A549 (cell line): Measurements from ENCODE around the gene SYNPR. TPM values are rescaled to one million over a fixed set of nuclear protein-coding genes. Genes with fewer than 3 reads are reported as not detected.

Experiments
- ATAC-seq, 2 experiments: fragments of 200-7000 bp in 1 of 2; fragments of >200 bp in 1 of 2; cut with Nextera tagmentation in 1 of 2; cut with Tn5 transposase in 1 of 2; 3 replicates each; pipeline versions ENCODE4 v1.8.0 to v1.9.1; 2018 to 2020; ENCODE audit warnings: mild to moderate bottlenecking in 1 of 2, moderate library complexity in 1 of 2
- CTCF ChIA-PET: fragments of 300-600 bp; sonication (Branson Sonifier 250); formaldehyde crosslinking; extraction: SDS; loops from one replicate; lab custom pipeline; 2021; ENCODE audit warnings: antibody characterized with exemption, inconsistent platforms; lab: Yijun Ruan, JAX
- POLR2A ChIA-PET: fragments of 350-600 bp; formaldehyde crosslinking; extraction: SDS; loops from one replicate; lab custom pipeline; 2021; ENCODE audit warnings: antibody characterized with exemption, inconsistent platforms; lab: Yijun Ruan, JAX
- DNase-seq, 2 experiments: peaks; one replicate each; pipeline versions ENCODE4 v3.0.0 to v3.0.0-alpha.2; 2011 to 2016; ENCODE audit warnings: low read depth in 1 of 2, low spot score in 1 of 2
- FAIRE-seq: peaks from 2 replicates; lab custom pipeline; 2011; peaks lifted over from hg19 to GRCh38; lab: Jason Lieb, UNC
- H3K27ac ChIP-seq, 2 experiments: fragments of >200 bp; sonication (Bioruptor Twin); formaldehyde crosslinking; 3 replicates each; pipeline ENCODE4 v1.5.1; 2016 to 2017
- H3K4me1 ChIP-seq: fragments of >200 bp; sonication (Bioruptor Twin); formaldehyde crosslinking; 3 replicates; pipeline ENCODE4 v1.6.1; 2016
- H3K4me2 ChIP-seq: fragments of >200 bp; sonication (Bioruptor Twin); formaldehyde crosslinking; 3 replicates; pipeline ENCODE4 v1.6.1; 2016
- H3K4me3 ChIP-seq: fragments of >200 bp; sonication (Bioruptor Twin); formaldehyde crosslinking; 3 replicates; pipeline ENCODE4 v1.5.1; 2016
- H3K9me3 ChIP-seq: fragments of >200 bp; sonication (Bioruptor Twin); formaldehyde crosslinking; 3 replicates; pipeline ENCODE4 v1.6.1; 2016
- BHLHE40 ChIP-seq: IDR thresholded peaks from 2 replicates; pipeline ENCODE4 v1.6.1; 2012; ENCODE audit warnings: low read depth, low read length, inconsistent platforms
- CBX2 ChIP-seq: fragments of 200-600 bp; sonication (generic); IDR thresholded peaks from 2 replicates; pipeline ENCODE4 v1.6.1; 2016; ENCODE audit warnings: low read depth, mild to moderate bottlenecking, borderline replicate concordance
- CHD2 ChIP-seq: fragments of 150-350 bp; IDR thresholded peaks from 2 replicates; pipeline ENCODE4 v1.6.1; 2014; ENCODE audit warnings: low read length; ENCODE audit not compliant: partially characterized antibody
- CHD4 ChIP-seq: fragments of 200-600 bp; sonication (generic); IDR thresholded peaks from 2 replicates; pipeline ENCODE4 v1.6.1; 2016; ENCODE audit warnings: antibody characterized with exemption, mild to moderate bottlenecking, borderline replicate concordance
- ESRRA ChIP-seq: fragments of 150-350 bp; IDR thresholded peaks from 2 replicates; pipeline ENCODE4 v1.6.1; 2014; ENCODE audit warnings: mild to moderate bottlenecking, low read length, borderline replicate concordance
- FOSL2 ChIP-seq, 2 experiments: fragments of 450-650 bp in 1 of 2; fragments of >200 bp in 1 of 2; sonication (Bioruptor Twin) in 1 of 2; formaldehyde crosslinking; IDR thresholded peaks; 2 replicates each; pipeline versions ENCODE4 v1.5.0 to v1.6.1; 2016 to 2020; ENCODE audit warnings: mild to moderate bottlenecking in 1 of 2, moderate library complexity in 1 of 2
- FOXS1 ChIP-seq: fragments of 250-450 bp; sonication (Bioruptor Pico); IDR thresholded peaks from 2 replicates; pipeline ENCODE4 v1.5.0; 2020; ENCODE audit warnings: mild to moderate bottlenecking, moderate library complexity
- HOXA7 ChIP-seq: fragments of 250-450 bp; sonication (Bioruptor Pico); IDR thresholded peaks from 2 replicates; pipeline ENCODE4 v1.5.0; 2020; ENCODE audit warnings: mild to moderate bottlenecking, moderate library complexity
- HOXB5 ChIP-seq: fragments of 250-450 bp; sonication (Bioruptor Pico); IDR thresholded peaks from 2 replicates; pipeline ENCODE4 v1.5.0; 2020; ENCODE audit warnings: mild to moderate bottlenecking, moderate library complexity
- JUNB ChIP-seq: fragments of >200 bp; sonication (Bioruptor Twin); formaldehyde crosslinking; IDR thresholded peaks from 2 replicates; pipeline ENCODE4 v1.6.1; 2016
- KDM1A ChIP-seq: fragments of 200-600 bp; sonication (generic); IDR thresholded peaks from 2 replicates; pipeline ENCODE4 v1.6.1; 2016; ENCODE audit warnings: low read depth, mild to moderate bottlenecking
- KDM5A ChIP-seq: fragments of 200-600 bp; sonication (generic); IDR thresholded peaks from 2 replicates; pipeline ENCODE4 v1.6.1; 2016; ENCODE audit warnings: antibody characterized with exemption, mild to moderate bottlenecking
- MAFK ChIP-seq: fragments of 450-650 bp; IDR thresholded peaks from 2 replicates; pipeline ENCODE4 v1.6.1; 2014; ENCODE audit not compliant: partially characterized antibody
- POLR2A ChIP-seq: IDR thresholded peaks from 2 replicates; pipeline ENCODE4 v1.6.1; 2012; ENCODE audit warnings: mild to moderate bottlenecking, low read length
- RAD21 ChIP-seq, 2 experiments: fragments of >200 bp in 1 of 2; sonication (Bioruptor Twin) in 1 of 2; formaldehyde crosslinking in 1 of 2; IDR thresholded peaks in 1 of 2; conservative IDR thresholded peaks in 1 of 2; 2 replicates in 1 of 2; 3 replicates in 1 of 2; pipeline ENCODE4 v1.6.1; 2012 to 2018; ENCODE audit warnings: inconsistent platforms in 1 of 2
- RNF2 ChIP-seq: fragments of 200-600 bp; sonication (generic); IDR thresholded peaks from 2 replicates; pipeline ENCODE4 v1.6.1; 2016; ENCODE audit warnings: low read depth, mild to moderate bottlenecking, antibody characterized with exemption, moderate library complexity, borderline replicate concordance
- SREBF2 ChIP-seq: fragments of 450-650 bp; IDR thresholded peaks from 2 replicates; pipeline ENCODE4 v1.6.1; 2014; ENCODE audit warnings: mild to moderate bottlenecking, moderate library complexity
- ZFP36 ChIP-seq: fragments of 450-650 bp; IDR thresholded peaks from 2 replicates; pipeline ENCODE4 v1.6.1; 2014; ENCODE audit warnings: borderline replicate concordance; ENCODE audit not compliant: partially characterized antibody
- ZNF302 ChIP-seq: fragments of 250-450 bp; sonication (Bioruptor Pico); IDR thresholded peaks from 2 replicates; pipeline ENCODE4 v1.9.0; 2021; ENCODE audit warnings: inconsistent platforms, mild to moderate bottlenecking, moderate library complexity
- ZSCAN20 ChIP-seq: fragments of 250-450 bp; sonication (Bioruptor Pico); IDR thresholded peaks from 2 replicates; pipeline ENCODE4 v1.8.0; 2022; ENCODE audit warnings: mild to moderate bottlenecking, moderate library complexity
- WGBS: methylation state at CpG from one replicate; pipeline ENCODE4 v1.1.6; 2017; ENCODE audit errors: missing lambda C conversion rate; 5-methylcytosine and 5-hydroxymethylcytosine counted together
- polyA plus RNA-seq, 4 experiments: library from polyadenylated mRNA; depleted of rRNA in 3 of 4; stranded (reverse); fragments of >200 nt; fragmentation: RNase III in 1 of 4; extraction: RNeasy Plus Mini Kit Qiagen cat#74134 plus additional on column Dnase treatment in 1 of 4; gene quantifications; 2 replicates in 3 of 4; 3 replicates in 1 of 4; pipeline ENCODE4 v1.2.3, GENCODE V29; 2011 to 2017
- TF ChIP-seq, protein P1 (sequence below): fragments of 450-650 bp; IDR thresholded peaks from 2 replicates; pipeline ENCODE4 v1.6.1; 2014; ENCODE audit warnings: antibody characterized with exemption
- TF ChIP-seq, protein P2 (sequence below): fragments of 250-450 bp; sonication (Bioruptor Pico); IDR thresholded peaks from 2 replicates; pipeline ENCODE4 v1.5.0; 2021; ENCODE audit warnings: mild to moderate bottlenecking, moderate library complexity, borderline replicate concordance
- TF ChIP-seq, protein P3 (sequence below): IDR thresholded peaks from 2 replicates; pipeline ENCODE4 v1.6.1; 2012; ENCODE audit warnings: low read depth, borderline replicate concordance

The SYNPR gene
- polyA plus RNA-seq, 2 of the 4 experiments (the other 2 are of a cell fraction), result not detected

DNA sequence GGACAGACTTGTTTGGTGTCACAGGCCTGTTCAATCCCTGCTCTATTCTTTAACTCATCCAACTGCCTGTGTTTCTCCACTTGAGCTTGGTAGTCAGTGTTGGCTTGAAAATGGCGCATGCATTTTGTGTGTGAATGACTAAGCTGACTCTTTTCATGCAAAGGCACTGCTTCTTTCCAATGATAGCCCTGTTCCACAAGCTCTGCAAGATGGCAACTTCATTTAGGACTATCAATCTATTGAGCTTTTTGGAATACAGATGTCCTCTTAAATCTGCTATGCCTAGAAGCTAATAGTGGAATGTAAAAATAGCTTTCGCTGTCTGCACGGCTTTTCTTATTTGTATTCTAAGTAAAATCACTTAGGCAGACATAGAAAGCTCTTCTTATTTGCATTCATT is 33.6 kb upstream of the SYNPR start:
- Histone ChIP-seq H3K9me3 (no peaks in the 10 kb centered on the region), H3K4me1 (no peaks in the 10 kb centered on the region), H3K4me3 (no peak overlapping the region), H3K27ac (no peak overlapping the region), H3K4me2 (no peak overlapping the region)
- no peak for ATAC-seq
- 55% methylated on average over 3 of the region's 3 CpGs for WGBS
- no peak for TF ChIP-seq SREBF2
- TF ChIP-seq POLR2A, result no peak
- TF ChIP-seq ZFP36, result no peak
- TF ChIP-seq, protein P1, sequence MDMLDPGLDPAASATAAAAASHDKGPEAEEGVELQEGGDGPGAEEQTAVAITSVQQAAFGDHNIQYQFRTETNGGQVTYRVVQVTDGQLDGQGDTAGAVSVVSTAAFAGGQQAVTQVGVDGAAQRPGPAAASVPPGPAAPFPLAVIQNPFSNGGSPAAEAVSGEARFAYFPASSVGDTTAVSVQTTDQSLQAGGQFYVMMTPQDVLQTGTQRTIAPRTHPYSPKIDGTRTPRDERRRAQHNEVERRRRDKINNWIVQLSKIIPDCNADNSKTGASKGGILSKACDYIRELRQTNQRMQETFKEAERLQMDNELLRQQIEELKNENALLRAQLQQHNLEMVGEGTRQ, result no peak
- no peak for TF ChIP-seq FOXS1 (CRISPR knock-in tag)
- no peak for TF ChIP-seq KDM5A
- TF ChIP-seq CHD4, result no peak
- TF ChIP-seq, protein P2, sequence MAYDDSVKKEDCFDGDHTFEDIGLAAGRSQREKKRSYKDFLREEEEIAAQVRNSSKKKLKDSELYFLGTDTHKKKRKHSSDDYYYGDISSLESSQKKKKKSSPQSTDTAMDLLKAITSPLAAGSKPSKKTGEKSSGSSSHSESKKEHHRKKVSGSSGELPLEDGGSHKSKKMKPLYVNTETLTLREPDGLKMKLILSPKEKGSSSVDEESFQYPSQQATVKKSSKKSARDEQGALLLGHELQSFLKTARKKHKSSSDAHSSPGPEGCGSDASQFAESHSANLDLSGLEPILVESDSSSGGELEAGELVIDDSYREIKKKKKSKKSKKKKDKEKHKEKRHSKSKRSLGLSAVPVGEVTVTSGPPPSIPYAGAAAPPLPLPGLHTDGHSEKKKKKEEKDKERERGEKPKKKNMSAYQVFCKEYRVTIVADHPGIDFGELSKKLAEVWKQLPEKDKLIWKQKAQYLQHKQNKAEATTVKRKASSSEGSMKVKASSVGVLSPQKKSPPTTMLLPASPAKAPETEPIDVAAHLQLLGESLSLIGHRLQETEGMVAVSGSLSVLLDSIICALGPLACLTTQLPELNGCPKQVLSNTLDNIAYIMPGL, result no peak
- no peak for TF ChIP-seq BHLHE40
- TF ChIP-seq HOXB5 (CRISPR knock-in tag), result no peak
- TF ChIP-seq HOXA7 (CRISPR knock-in tag), result no peak
- TF ChIP-seq ESRRA, result no peak
- no peak for DNase-seq
- FAIRE-seq, result no peak
- ChIA-PET POLR2A (no interaction called here), CTCF (interaction anchor here (1.3 kb wide), 1 partner anchor 26 kb away, joined by 3 read pairs; no protein-coding TSS in a partner anchor)

DNA sequence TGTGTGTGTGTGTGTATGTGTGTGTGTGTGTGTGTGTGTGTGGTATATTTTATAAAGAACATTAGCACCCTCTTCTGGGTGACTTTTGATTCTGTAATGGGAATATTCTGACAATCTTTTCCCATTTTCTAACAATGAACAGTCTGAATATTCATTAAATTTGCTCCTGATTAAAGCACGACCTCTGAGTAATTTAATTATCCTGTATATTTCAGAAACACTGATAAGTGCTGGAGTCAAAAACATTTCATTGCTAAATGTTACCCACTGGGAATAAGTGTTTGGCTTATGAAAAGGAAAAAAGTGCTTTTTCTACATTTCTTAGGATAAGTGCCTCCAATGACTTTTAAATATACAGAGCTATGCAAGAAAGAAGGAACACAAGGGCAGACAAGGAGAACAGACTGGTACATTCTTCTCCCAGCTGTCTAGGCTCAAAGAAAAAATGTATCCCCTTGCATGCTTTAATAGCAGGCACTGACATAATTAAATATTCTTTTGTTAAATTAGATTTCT is 32.3 kb upstream of the SYNPR start:
- no peak for ATAC-seq

DNA sequence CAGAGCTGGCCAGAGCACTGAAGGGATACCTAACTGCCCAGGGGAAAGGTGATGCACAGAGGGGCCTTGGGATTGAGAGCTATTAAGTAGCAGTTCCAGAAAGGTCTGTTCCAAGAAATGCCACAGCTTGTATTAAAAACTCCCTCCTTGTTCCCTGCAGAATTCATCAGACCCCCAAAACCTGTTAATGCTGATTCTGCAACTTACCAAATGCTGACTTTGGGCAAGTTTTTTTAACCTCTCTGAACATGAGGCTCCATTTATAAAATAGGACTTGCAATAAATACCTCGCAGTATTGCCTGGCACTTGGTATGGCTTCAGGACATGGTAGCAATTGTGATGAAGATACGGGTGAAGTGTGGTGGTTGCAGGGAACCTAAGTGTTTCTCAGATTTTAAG is 30.1 kb upstream of the SYNPR start:
- Histone ChIP-seq H3K4me2 (no peak overlapping the region), H3K27ac (no peak overlapping the region), H3K4me3 (no peak overlapping the region), H3K9me3 (no peaks in the 10 kb centered on the region), H3K4me1 (no peaks in the 10 kb centered on the region)
- TF ChIP-seq CHD2 (no peak), ZNF302 (CRISPR knock-in tag) (no peak), FOSL2 (IDR thresholded peaks at IDR 0.05) (no peak), FOSL2 (CRISPR knock-in tag; IDR thresholded peaks at IDR 0.05) (no peak), MAFK (peak; percentile 29), RAD21 (conservative IDR thresholded peaks at IDR 0.05 in 1 of 2, IDR thresholded peaks at IDR 0.05 in 1 of 2) (no peak)
- ChIA-PET POLR2A (no interaction called here), CTCF (no interaction called here)
- WGBS, result 3% methylated on average over 2 of the region's 2 CpGs
- DNase-seq (no peak), ATAC-seq (no peak), FAIRE-seq (no peak)

More for the DNA sequence above, 32.3 kb upstream of the SYNPR start:
- TF ChIP-seq ZFP36 (no peak), CBX2 (no peak), JUNB (no peak), KDM5A (no peak), RNF2 (no peak), ZSCAN20 (CRISPR knock-in tag) (no peak), HOXB5 (CRISPR knock-in tag) (no peak), ESRRA (no peak), KDM1A (no peak)
- TF ChIP-seq, protein P3, sequence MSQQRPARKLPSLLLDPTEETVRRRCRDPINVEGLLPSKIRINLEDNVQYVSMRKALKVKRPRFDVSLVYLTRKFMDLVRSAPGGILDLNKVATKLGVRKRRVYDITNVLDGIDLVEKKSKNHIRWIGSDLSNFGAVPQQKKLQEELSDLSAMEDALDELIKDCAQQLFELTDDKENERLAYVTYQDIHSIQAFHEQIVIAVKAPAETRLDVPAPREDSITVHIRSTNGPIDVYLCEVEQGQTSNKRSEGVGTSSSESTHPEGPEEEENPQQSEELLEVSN, result no peak
- H3K4me3 ChIP-seq, result no peak overlapping the region
- H3K4me1 ChIP-seq, result no peaks in the 10 kb centered on the region
- DNase-seq (no peak), FAIRE-seq (no peak)
- POLR2A ChIA-PET, result no interaction called here
- CTCF ChIA-PET, result no interaction called here
- H3K4me2 ChIP-seq, result no peak overlapping the region
- H3K9me3 ChIP-seq, result no peaks in the 10 kb centered on the region
- H3K27ac ChIP-seq, result no peak overlapping the region
- whole genome bisulfite sequencing, result 0% methylated on average over 1 of the region's 1 CpG
